Pancreas (tissue), 10 donors: ENCODE measurements around the gene TENM3. TPM values are rescaled to one million over a fixed set of nuclear protein-coding genes. Genes with fewer than 3 reads are reported as not detected.
A peak's percentile ranks its signal among the peaks of the same experiment; 100 is the strongest.

Experiments
- ATAC-seq, 4 donors: fragments of 200-7000 bp; cut with Tn5 transposase; one replicate each; pipeline versions ENCODE4 v1.8.0 to v1.9.1; 2020; ENCODE audit warnings: mild to moderate bottlenecking in 4 of 4, moderate library complexity in 4 of 4
- DNase-seq, 6 donors: peaks; one replicate each; pipeline ENCODE4 v3.0.0-alpha.2; 2020
- FAIRE-seq: peaks from 2 replicates; lab custom pipeline; 2012; peaks lifted over from hg19 to GRCh38; lab: Jason Lieb, UNC
- H3K27ac ChIP-seq, 4 donors: fragments of 200-600 bp; sonication (generic); 1 replicate in 3 of 4; 2 replicates in 1 of 4; pipeline versions ENCODE4 v1.5.0 to v1.8.0; 2020
- H3K27me3 ChIP-seq, 4 donors: fragments of 200-600 bp; one replicate each; pipeline ENCODE4 v1.8.0; 2021
- H3K36me3 ChIP-seq, 3 donors: fragments of 200-600 bp; sonication (generic) in 1 of 3; one replicate each; pipeline versions ENCODE4 v1.5.0 to v1.8.0; 2020 to 2021
- H3K4me1 ChIP-seq, 3 donors: fragments of 200-600 bp; one replicate each; pipeline ENCODE4 v1.8.0; 2021
- H3K4me3 ChIP-seq, 4 donors: fragments of 200-600 bp; sonication (generic) in 2 of 4; one replicate each; pipeline versions ENCODE4 v1.5.0 to v1.8.0; 2020 to 2021
- H3K9me3 ChIP-seq, 4 donors: fragments of 200-600 bp; one replicate each; pipeline ENCODE4 v1.8.0; 2021
- CTCF ChIP-seq, 4 donors: fragments of 200-600 bp; sonication (generic) in 3 of 4; IDR thresholded peaks; one replicate each; pipeline versions ENCODE4 v1.5.0 to v1.8.0; 2021; ENCODE audit warnings: antibody characterized with exemption in 4 of 4
- WGBS, 2 donors: extraction: QIAGEN DNeasy Blood & Tissue Kit; methylation state at CpG; one replicate each; pipeline ENCODE4 v1.1.7; 2013; 5-methylcytosine and 5-hydroxymethylcytosine counted together
- intact Hi-C, 3 donors: fragments of 100-400 bp; cut with DNase I; formaldehyde crosslinking; loops; one replicate each; pipeline versions ENCODE4 v1.11.1 to v1.14.2; 2022
- polyA plus RNA-seq, 2 donors: library from polyadenylated mRNA; stranded (reverse); fragments of 200-250 nt; gene quantifications; one replicate each; pipeline ENCODE4 v1.2.3, GENCODE V29; 2013
- total RNA-seq, 6 donors: library from RNA; stranded (reverse); fragmentation: NEBNext Ultra II Directional in 4 of 6; extraction: Animal tissue kit (Norgen Biotek cat#: 25700) in 4 of 6; gene quantifications; one replicate each; pipeline versions ENCODE4 v1.2.1 to v1.2.4, GENCODE V29; 2021 to 2023
- donor health status: healthy with polysubstance abuse.
- donor health status: DM: no; HTN: no; CAD: no; lungs with moderate emphysema.
- donor health status: DM: no; HTN: no; CAD: no.
- donor health status: control.
- donor health status: control.
- donor health status: Bipolar disorder and iron deficiency.
- donor health status: DM: yes; HTN: yes; CAD: no.
- donor health status: DM: no; HTN: no; CAD: no.
- donor health status: DM: no; HTN: no; CAD: no.
- donor health status: DM: yes; HTN: yes; CAD: no.

TENM3 gene
- total and polyA plus RNA-seq, 8 donors = 0.99 to 6.1 (median 4.4) TPM

- Histone ChIP-seq H3K36me3 (no peaks in the 10 kb centered on the region), H3K27ac (no peak overlapping the region), H3K4me1 (no peaks in the 10 kb centered on the region), H3K4me3 (no peak overlapping the region), H3K9me3 (peaks cover 0 to 3% (median 0%) of the 10 kb centered on the region in 4 donors), H3K27me3 (no peaks in the 10 kb centered on the region)
- no peak for DNase-seq
- peak; percentile 54 for FAIRE-seq
- intact Hi-C loops = no loop called here
- WGBS, 2 donors = 89 to 90% methylated on average over 1 of the region's 1 CpG
- no peak for ATAC-seq
- no peak for TF ChIP-seq CTCF (IDR thresholded peaks at IDR 0.05)
Measured at GRCh38 chr4:182318256-182318655, 75.1 kb downstream of the TENM3 start.

- WGBS, 2 donors = 91 to 92% methylated on average over 6 of the region's 6 CpGs
- Histone ChIP-seq H3K4me3 (no peak overlapping the region), H3K27ac (no peak overlapping the region), H3K27me3 (no peaks in the 10 kb centered on the region), H3K36me3 (no peaks in the 10 kb centered on the region), H3K9me3 (no peaks in the 10 kb centered on the region), H3K4me1 (no peaks in the 10 kb centered on the region)
- DNase-seq (no peak), ATAC-seq (no peak), FAIRE-seq (no peak)
- no peak for TF ChIP-seq CTCF (IDR thresholded peaks at IDR 0.05)
- intact Hi-C loops = no loop called here
Measured at GRCh38 chr4:182320092-182320491, 76.9 kb downstream of the TENM3 start.

GRCh38 chr4:182320580-182320979 is 77.4 kb downstream of the TENM3 start:
- Histone ChIP-seq H3K27ac (no peak overlapping the region), H3K27me3 (no peaks in the 10 kb centered on the region), H3K4me3 (no peak overlapping the region), H3K4me1 (no peaks in the 10 kb centered on the region), H3K9me3 (no peaks in the 10 kb centered on the region), H3K36me3 (no peaks in the 10 kb centered on the region)
- DNase-seq (no peak), ATAC-seq (peak in 2 of 4 donors; percentile 42), FAIRE-seq (no peak)
- intact Hi-C loops = no loop called here
- 40 to 41% methylated on average over 3 of the region's 3 CpGs for WGBS, 2 donors
- TF ChIP-seq CTCF (IDR thresholded peaks at IDR 0.05) = no peak

GRCh38 chr4:182324282-182324681 is 81.1 kb downstream of the TENM3 start:
- no peak overlapping the region for H3K4me3 ChIP-seq
- intact Hi-C loops = no loop called here
- no peaks in the 10 kb centered on the region for H3K36me3 ChIP-seq
- TF ChIP-seq CTCF (IDR thresholded peaks at IDR 0.05) = no peak
- DNase-seq = no peak
- H3K27me3 ChIP-seq = no peaks in the 10 kb centered on the region
- WGBS, 2 donors = 88 to 91% methylated on average over 10 of the region's 10 CpGs
- no peak for ATAC-seq
- no peak for FAIRE-seq
- H3K9me3 ChIP-seq = no peaks in the 10 kb centered on the region
- H3K4me1 ChIP-seq = no peaks in the 10 kb centered on the region
- H3K27ac ChIP-seq = no peak overlapping the region

- FAIRE-seq (no peak), ATAC-seq (no peak), DNase-seq (no peak)
- Histone ChIP-seq H3K9me3 (no peaks in the 10 kb centered on the region), H3K27ac (no peak overlapping the region), H3K4me1 (no peaks in the 10 kb centered on the region), H3K4me3 (no peak overlapping the region), H3K27me3 (no peaks in the 10 kb centered on the region), H3K36me3 (no peaks in the 10 kb centered on the region)
- intact Hi-C loops = no loop called here
- no peak for TF ChIP-seq CTCF (IDR thresholded peaks at IDR 0.05)
- WGBS, 2 donors = 67 to 69% methylated on average over 3 of the region's 3 CpGs
Measured at GRCh38 chr4:182325397-182325796, 82.2 kb downstream of the TENM3 start.
